ENCODE data around the gene PDGFA.

DNA sequence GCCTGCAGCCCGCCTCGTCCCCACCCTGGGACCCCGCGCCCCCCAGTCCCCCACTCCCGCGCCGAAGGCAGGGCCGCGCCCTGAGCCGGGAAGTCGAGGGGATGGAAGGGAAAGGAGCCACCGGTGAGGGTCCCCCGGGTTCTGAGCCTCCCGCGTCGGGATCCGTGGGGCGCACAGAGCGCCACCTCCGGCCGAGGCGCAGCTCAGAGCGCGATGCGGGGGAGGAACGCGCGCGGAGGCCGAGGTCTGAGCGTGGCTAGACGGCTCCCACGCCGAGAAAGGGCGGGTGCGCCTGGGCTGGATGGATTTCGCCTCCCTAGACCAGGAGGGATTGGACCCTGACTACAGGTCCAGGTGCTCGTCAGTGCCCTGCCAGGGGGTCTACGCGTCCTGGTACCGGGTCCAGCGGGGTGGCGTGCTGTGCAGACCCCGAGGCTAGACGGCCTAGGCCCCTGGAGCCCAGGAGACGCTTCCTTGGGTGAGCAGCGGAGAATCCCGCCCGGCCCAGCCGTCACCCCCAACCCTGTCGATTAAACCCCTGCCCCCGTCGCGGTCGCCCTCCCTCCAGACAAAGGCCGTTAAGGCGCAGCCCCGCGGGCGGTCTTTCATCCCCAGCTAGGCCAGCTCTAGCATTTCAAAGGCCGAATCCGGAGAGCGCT is 986 bp upstream of the PDGFA start:
- TF ChIP-seq, protein P1, sequence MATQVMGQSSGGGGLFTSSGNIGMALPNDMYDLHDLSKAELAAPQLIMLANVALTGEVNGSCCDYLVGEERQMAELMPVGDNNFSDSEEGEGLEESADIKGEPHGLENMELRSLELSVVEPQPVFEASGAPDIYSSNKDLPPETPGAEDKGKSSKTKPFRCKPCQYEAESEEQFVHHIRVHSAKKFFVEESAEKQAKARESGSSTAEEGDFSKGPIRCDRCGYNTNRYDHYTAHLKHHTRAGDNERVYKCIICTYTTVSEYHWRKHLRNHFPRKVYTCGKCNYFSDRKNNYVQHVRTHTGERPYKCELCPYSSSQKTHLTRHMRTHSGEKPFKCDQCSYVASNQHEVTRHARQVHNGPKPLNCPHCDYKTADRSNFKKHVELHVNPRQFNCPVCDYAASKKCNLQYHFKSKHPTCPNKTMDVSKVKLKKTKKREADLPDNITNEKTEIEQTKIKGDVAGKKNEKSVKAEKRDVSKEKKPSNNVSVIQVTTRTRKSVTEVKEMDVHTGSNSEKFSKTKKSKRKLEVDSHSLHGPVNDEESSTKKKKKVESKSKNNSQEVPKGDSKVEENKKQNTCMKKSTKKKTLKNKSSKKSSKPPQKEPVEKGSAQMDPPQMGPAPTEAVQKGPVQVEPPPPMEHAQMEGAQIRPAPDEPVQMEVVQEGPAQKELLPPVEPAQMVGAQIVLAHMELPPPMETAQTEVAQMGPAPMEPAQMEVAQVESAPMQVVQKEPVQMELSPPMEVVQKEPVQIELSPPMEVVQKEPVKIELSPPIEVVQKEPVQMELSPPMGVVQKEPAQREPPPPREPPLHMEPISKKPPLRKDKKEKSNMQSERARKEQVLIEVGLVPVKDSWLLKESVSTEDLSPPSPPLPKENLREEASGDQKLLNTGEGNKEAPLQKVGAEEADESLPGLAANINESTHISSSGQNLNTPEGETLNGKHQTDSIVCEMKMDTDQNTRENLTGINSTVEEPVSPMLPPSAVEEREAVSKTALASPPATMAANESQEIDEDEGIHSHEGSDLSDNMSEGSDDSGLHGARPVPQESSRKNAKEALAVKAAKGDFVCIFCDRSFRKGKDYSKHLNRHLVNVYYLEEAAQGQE (IDR thresholded peaks at IDR 0.05; ENCODE audit: unreplicated experiment): no peak
- TF ChIP-seq, protein P2, sequence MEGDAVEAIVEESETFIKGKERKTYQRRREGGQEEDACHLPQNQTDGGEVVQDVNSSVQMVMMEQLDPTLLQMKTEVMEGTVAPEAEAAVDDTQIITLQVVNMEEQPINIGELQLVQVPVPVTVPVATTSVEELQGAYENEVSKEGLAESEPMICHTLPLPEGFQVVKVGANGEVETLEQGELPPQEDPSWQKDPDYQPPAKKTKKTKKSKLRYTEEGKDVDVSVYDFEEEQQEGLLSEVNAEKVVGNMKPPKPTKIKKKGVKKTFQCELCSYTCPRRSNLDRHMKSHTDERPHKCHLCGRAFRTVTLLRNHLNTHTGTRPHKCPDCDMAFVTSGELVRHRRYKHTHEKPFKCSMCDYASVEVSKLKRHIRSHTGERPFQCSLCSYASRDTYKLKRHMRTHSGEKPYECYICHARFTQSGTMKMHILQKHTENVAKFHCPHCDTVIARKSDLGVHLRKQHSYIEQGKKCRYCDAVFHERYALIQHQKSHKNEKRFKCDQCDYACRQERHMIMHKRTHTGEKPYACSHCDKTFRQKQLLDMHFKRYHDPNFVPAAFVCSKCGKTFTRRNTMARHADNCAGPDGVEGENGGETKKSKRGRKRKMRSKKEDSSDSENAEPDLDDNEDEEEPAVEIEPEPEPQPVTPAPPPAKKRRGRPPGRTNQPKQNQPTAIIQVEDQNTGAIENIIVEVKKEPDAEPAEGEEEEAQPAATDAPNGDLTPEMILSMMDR (conservative IDR thresholded peaks at IDR 0.05; ENCODE audit: low read depth in 2 of 2): peak in 1 of 2 experiments; percentile 11; a peak in 2 of 4 replicates
- no peak for TF ChIP-seq EZH2 (IDR thresholded peaks at IDR 0.05; ENCODE audit: low read depth, unreplicated experiment)
- TF ChIP-seq EZH2phosphoT487 (IDR thresholded peaks at IDR 0.05; ENCODE audit: unreplicated experiment): no peak
- TF ChIP-seq ZNF114 (CRISPR knock-in tag; IDR thresholded peaks at IDR 0.05): no peak
- no peak for TF ChIP-seq POLR2AphosphoS5 (IDR thresholded peaks at IDR 0.05; ENCODE audit: low read depth)

Measured in GM23338 (cell line).